ENCODE measurements around the gene MEI1.
"Not testable (repeated sequence)": the region's sequence is repeated elsewhere in the genome, so short reads cannot be mapped to it uniquely, and the experiment has no call there.

The MEI1 gene

GRCh38 chr22:41702763-41703162 is 3.5 kb downstream of the MEI1 start:
- Histone ChIP-seq H3K27ac (ENCODE audit: low read length) (no peak overlapping the region), H3K9me3 (ENCODE audit: control insufficient read depth in 1 of 2, low read length in 2 of 2) (no peaks in the 10 kb centered on the region), H3K27me3 (ENCODE audit: low read depth, low read length) (no peaks in the 10 kb centered on the region), H3K36me3 (ENCODE audit: control insufficient read depth in 1 of 2, insufficient read depth in 2 of 2, low read length in 2 of 2) (no peaks in the 10 kb centered on the region), H3K4me1 (ENCODE audit: control insufficient read depth in 1 of 2, insufficient read depth in 2 of 2, low read length in 2 of 2) (peaks cover 0 to 8% of the 10 kb centered on the region in 2 donors), H3K4me3 (ENCODE audit: low read depth in 1 of 2, low read length in 2 of 2) (no peak overlapping the region)

GRCh38 chr22:41709341-41709740 is 10.0 kb downstream of the MEI1 start:
- Histone ChIP-seq H3K4me1 (ENCODE audit: control insufficient read depth in 1 of 2, insufficient read depth in 2 of 2, low read length in 2 of 2) (no peaks in the 10 kb centered on the region), H3K27ac (ENCODE audit: low read length) (no peak overlapping the region), H3K36me3 (ENCODE audit: control insufficient read depth in 1 of 2, insufficient read depth in 2 of 2, low read length in 2 of 2) (no peaks in the 10 kb centered on the region), H3K4me3 (ENCODE audit: low read depth in 1 of 2, low read length in 2 of 2) (no peak overlapping the region), H3K27me3 (ENCODE audit: low read depth, low read length) (no peaks in the 10 kb centered on the region), H3K9me3 (ENCODE audit: control insufficient read depth in 1 of 2, low read length in 2 of 2) (no peaks in the 10 kb centered on the region)

- Histone ChIP-seq H3K4me1 (ENCODE audit: control insufficient read depth in 1 of 2, insufficient read depth in 2 of 2, low read length in 2 of 2) (no peaks in the 10 kb centered on the region), H3K36me3 (ENCODE audit: control insufficient read depth in 1 of 2, insufficient read depth in 2 of 2, low read length in 2 of 2) (no peaks in the 10 kb centered on the region), H3K27me3 (ENCODE audit: low read depth, low read length) (no peaks in the 10 kb centered on the region), H3K4me3 (ENCODE audit: low read depth in 1 of 2, low read length in 2 of 2) (no peak overlapping the region), H3K27ac (ENCODE audit: low read length) (no peak overlapping the region), H3K9me3 (ENCODE audit: control insufficient read depth in 1 of 2, low read length in 2 of 2) (no peaks in the 10 kb centered on the region)
Observed at GRCh38 chr22:41713004-41713403, 13.7 kb downstream of the MEI1 start.

GRCh38 chr22:41722496-41722895 is 23.2 kb downstream of the MEI1 start:
- Histone ChIP-seq H3K4me3 (ENCODE audit: low read depth in 1 of 2, low read length in 2 of 2) (no peak overlapping the region), H3K27me3 (ENCODE audit: low read depth, low read length) (no peaks in the 10 kb centered on the region), H3K36me3 (ENCODE audit: control insufficient read depth in 1 of 2, insufficient read depth in 2 of 2, low read length in 2 of 2) (no peaks in the 10 kb centered on the region), H3K9me3 (ENCODE audit: control insufficient read depth in 1 of 2, low read length in 2 of 2) (no peaks in the 10 kb centered on the region), H3K27ac (ENCODE audit: low read length) (no peak overlapping the region), H3K4me1 (ENCODE audit: control insufficient read depth in 1 of 2, insufficient read depth in 2 of 2, low read length in 2 of 2) (no peaks in the 10 kb centered on the region)

GRCh38 chr22:41725510-41726110 is 26.3 kb downstream of the MEI1 start:
- H3K4me3 ChIP-seq (ENCODE audit: low read depth in 1 of 2, low read length in 2 of 2), result no peak overlapping the region
- no peaks in the 10 kb centered on the region for H3K27me3 ChIP-seq (ENCODE audit: low read depth, low read length)
- H3K36me3 ChIP-seq (ENCODE audit: control insufficient read depth in 1 of 2, insufficient read depth in 2 of 2, low read length in 2 of 2), result no peaks in the 10 kb centered on the region
- no peaks in the 10 kb centered on the region for H3K9me3 ChIP-seq (ENCODE audit: control insufficient read depth in 1 of 2, low read length in 2 of 2)
- H3K4me1 ChIP-seq (ENCODE audit: control insufficient read depth in 1 of 2, insufficient read depth in 2 of 2, low read length in 2 of 2), result no peaks in the 10 kb centered on the region
- H3K27ac ChIP-seq (ENCODE audit: low read length), result no peak overlapping the region

GRCh38 chr22:41731609-41732008 is 32.3 kb downstream of the MEI1 start:
- H3K4me3 ChIP-seq (ENCODE audit: low read depth in 1 of 2, low read length in 2 of 2), result no peak overlapping the region
- no peaks in the 10 kb centered on the region for H3K36me3 ChIP-seq (ENCODE audit: control insufficient read depth in 1 of 2, insufficient read depth in 2 of 2, low read length in 2 of 2)
- no peak overlapping the region for H3K27ac ChIP-seq (ENCODE audit: low read length)
- H3K9me3 ChIP-seq (ENCODE audit: control insufficient read depth in 1 of 2, low read length in 2 of 2), result no peaks in the 10 kb centered on the region
- no peaks in the 10 kb centered on the region for H3K4me1 ChIP-seq (ENCODE audit: control insufficient read depth in 1 of 2, insufficient read depth in 2 of 2, low read length in 2 of 2)
- no peaks in the 10 kb centered on the region for H3K27me3 ChIP-seq (ENCODE audit: low read depth, low read length)

GRCh38 chr22:41732096-41732772 is 32.9 kb downstream of the MEI1 start:
- Histone ChIP-seq H3K27ac (ENCODE audit: low read length) (no peak overlapping the region), H3K36me3 (ENCODE audit: control insufficient read depth in 1 of 2, insufficient read depth in 2 of 2, low read length in 2 of 2) (no peaks in the 10 kb centered on the region), H3K4me3 (ENCODE audit: low read depth in 1 of 2, low read length in 2 of 2) (no peak overlapping the region), H3K4me1 (ENCODE audit: control insufficient read depth in 1 of 2, insufficient read depth in 2 of 2, low read length in 2 of 2) (no peaks in the 10 kb centered on the region), H3K27me3 (ENCODE audit: low read depth, low read length) (no peaks in the 10 kb centered on the region), H3K9me3 (ENCODE audit: control insufficient read depth in 1 of 2, low read length in 2 of 2) (no peaks in the 10 kb centered on the region)

GRCh38 chr22:41733241-41733640 is 33.9 kb downstream of the MEI1 start:
- H3K36me3 ChIP-seq (ENCODE audit: control insufficient read depth in 1 of 2, insufficient read depth in 2 of 2, low read length in 2 of 2); H3K4me1 ChIP-seq (ENCODE audit: control insufficient read depth in 1 of 2, insufficient read depth in 2 of 2, low read length in 2 of 2); H3K4me3 ChIP-seq (ENCODE audit: low read depth in 1 of 2, low read length in 2 of 2); H3K9me3 ChIP-seq (ENCODE audit: control insufficient read depth in 1 of 2, low read length in 2 of 2); H3K27me3 ChIP-seq (ENCODE audit: low read depth, low read length); H3K27ac ChIP-seq (ENCODE audit: low read length): not testable (repeated sequence)

GRCh38 chr22:41739576-41739975 is 40.3 kb downstream of the MEI1 start:
- Histone ChIP-seq H3K9me3 (ENCODE audit: control insufficient read depth in 1 of 2, low read length in 2 of 2) (no peaks in the 10 kb centered on the region), H3K4me1 (ENCODE audit: control insufficient read depth in 1 of 2, insufficient read depth in 2 of 2, low read length in 2 of 2) (no peaks in the 10 kb centered on the region), H3K36me3 (ENCODE audit: control insufficient read depth in 1 of 2, insufficient read depth in 2 of 2, low read length in 2 of 2) (no peaks in the 10 kb centered on the region), H3K27me3 (ENCODE audit: low read depth, low read length) (no peaks in the 10 kb centered on the region), H3K27ac (ENCODE audit: low read length) (no peak overlapping the region), H3K4me3 (ENCODE audit: low read depth in 1 of 2, low read length in 2 of 2) (no peak overlapping the region)

GRCh38 chr22:41742918-41743317 is 43.6 kb downstream of the MEI1 start:
- Histone ChIP-seq H3K4me1 (ENCODE audit: control insufficient read depth in 1 of 2, insufficient read depth in 2 of 2, low read length in 2 of 2) (no peaks in the 10 kb centered on the region), H3K27ac (ENCODE audit: low read length) (no peak overlapping the region), H3K9me3 (ENCODE audit: control insufficient read depth in 1 of 2, low read length in 2 of 2) (no peaks in the 10 kb centered on the region)

GRCh38 chr22:41745968-41746367 is 46.7 kb downstream of the MEI1 start:
- no peak overlapping the region for H3K4me3 ChIP-seq (ENCODE audit: low read depth in 1 of 2, low read length in 2 of 2)
- H3K9me3 ChIP-seq (ENCODE audit: control insufficient read depth in 1 of 2, low read length in 2 of 2), result no peaks in the 10 kb centered on the region
- no peaks in the 10 kb centered on the region for H3K36me3 ChIP-seq (ENCODE audit: control insufficient read depth in 1 of 2, insufficient read depth in 2 of 2, low read length in 2 of 2)
- no peak overlapping the region for H3K27ac ChIP-seq (ENCODE audit: low read length)
- no peaks in the 10 kb centered on the region for H3K4me1 ChIP-seq (ENCODE audit: control insufficient read depth in 1 of 2, insufficient read depth in 2 of 2, low read length in 2 of 2)
- H3K27me3 ChIP-seq (ENCODE audit: low read depth, low read length), result no peaks in the 10 kb centered on the region

More at GRCh38 chr22:41742918-41743317, 43.6 kb downstream of the MEI1 start:
- no peaks in the 10 kb centered on the region for H3K36me3 ChIP-seq (ENCODE audit: control insufficient read depth in 1 of 2, insufficient read depth in 2 of 2, low read length in 2 of 2)
- H3K4me3 ChIP-seq (ENCODE audit: low read depth in 1 of 2, low read length in 2 of 2), result no peak overlapping the region
- H3K27me3 ChIP-seq (ENCODE audit: low read depth, low read length), result no peaks in the 10 kb centered on the region
